Loucy (cell line): ENCODE data around the gene CLCN2.

Experiments used
- H2AFZ ChIP-seq: fragments of 200-600 bp; sonication (generic); 2 replicates; pipeline ENCODE4 v1.6.0; 2016; ENCODE audit warnings: antibody characterized with exemption, mild to moderate bottlenecking, low read length, moderate library complexity
- H3F3A ChIP-seq: fragments of 200-600 bp; 2 replicates; pipeline ENCODE4 v1.6.0; 2016; ENCODE audit warnings: antibody characterized with exemption, low read depth, mild to moderate bottlenecking
- H3K27me3 ChIP-seq: fragments of 200-600 bp; sonication (generic); 2 replicates; pipeline ENCODE4 v1.6.1; 2014; ENCODE audit warnings: low read length, mild to moderate bottlenecking; ENCODE audit not compliant: insufficient read depth, poor library complexity, severe bottlenecking
- H3K36me3 ChIP-seq: fragments of 200-600 bp; sonication (generic); 2 replicates; pipeline ENCODE4 v1.6.1; 2016; ENCODE audit warnings: low read length; ENCODE audit not compliant: insufficient read depth
- H3K4me1 ChIP-seq: fragments of 200-600 bp; sonication (generic); 2 replicates; pipeline ENCODE4 v1.5.1; 2014; ENCODE audit warnings: low read length, mild to moderate bottlenecking; ENCODE audit not compliant: insufficient read depth, poor library complexity, severe bottlenecking
- H3K4me2 ChIP-seq: fragments of 200-600 bp; sonication (generic); 2 replicates; pipeline ENCODE4 v1.6.0; 2014; ENCODE audit warnings: antibody characterized with exemption, low read length, low read depth, mild to moderate bottlenecking; ENCODE audit not compliant: poor library complexity, severe bottlenecking
- H3K4me3 ChIP-seq: fragments of 200-600 bp; sonication (generic); 2 replicates; pipeline ENCODE4 v1.5.1; 2014; ENCODE audit warnings: low read length, mild to moderate bottlenecking, mixed read lengths; ENCODE audit not compliant: poor library complexity, severe bottlenecking
- H3K79me2 ChIP-seq: fragments of 200-600 bp; sonication (generic); 2 replicates; pipeline ENCODE4 v1.6.1; 2014; ENCODE audit warnings: low read length; ENCODE audit not compliant: insufficient read depth
- H3K9ac ChIP-seq: fragments of 200-600 bp; sonication (generic); 2 replicates; pipeline ENCODE4 v1.6.0; 2014; ENCODE audit warnings: mild to moderate bottlenecking, low read depth, low read length, moderate library complexity; ENCODE audit not compliant: poor library complexity, severe bottlenecking
- H3K9me2 ChIP-seq: fragments of 200-600 bp; sonication (generic); replicated peaks from 2 replicates; pipeline ENCODE4 v1.6.1; 2016; ENCODE audit warnings: low read depth, low read length, mixed read lengths
- H3K9me3 ChIP-seq: fragments of 200-600 bp; sonication (generic); 2 replicates; pipeline ENCODE4 v1.6.1; 2014; ENCODE audit warnings: mild to moderate bottlenecking, antibody characterized with exemption, low read length, low read depth; ENCODE audit not compliant: insufficient read depth
- H4K20me1 ChIP-seq: fragments of 200-600 bp; sonication (generic); 2 replicates; pipeline ENCODE4 v1.6.0; 2014; ENCODE audit warnings: antibody characterized with exemption, low read length, mild to moderate bottlenecking; ENCODE audit not compliant: insufficient read depth, poor library complexity, severe bottlenecking
- EZH2phosphoT487 ChIP-seq: fragments of 200-600 bp; IDR thresholded peaks from 2 replicates; pipeline ENCODE4 v1.6.1; 2018; ENCODE audit warnings: antibody characterized with exemption, mild to moderate bottlenecking, moderate library complexity, borderline replicate concordance
- TF ChIP-seq, protein P1 (sequence below): fragments of 200-600 bp; sonication (generic); conservative IDR thresholded peaks from 2 replicates; pipeline ENCODE4 v1.5.1; 2014; ENCODE audit warnings: mild to moderate bottlenecking, antibody characterized with exemption, low read length

The CLCN2 gene

GRCh38 chr3:184339001-184339400, 22.4 kb downstream of the CLCN2 start:
- Histone ChIP-seq H2AFZ (no peak overlapping the region), H3K4me1 (peaks cover 7% of the 10 kb centered on the region), H3K9me3 (no peaks in the 10 kb centered on the region), H3K9ac (no peak overlapping the region), H3K4me2 (no peak overlapping the region), H3K9me2 (no peaks in the 10 kb centered on the region), H3K79me2 (no peaks in the 10 kb centered on the region), H3K27me3 (no peaks in the 10 kb centered on the region), H4K20me1 (peaks cover 10% of the 10 kb centered on the region), H3K36me3 (peaks cover 17% of the 10 kb centered on the region; the same call in 1 of the 2 replicates), H3K4me3 (no peak overlapping the region), H3F3A (no peaks in the 10 kb centered on the region)
- TF ChIP-seq EZH2phosphoT487: no peak
- TF ChIP-seq, protein P1, sequence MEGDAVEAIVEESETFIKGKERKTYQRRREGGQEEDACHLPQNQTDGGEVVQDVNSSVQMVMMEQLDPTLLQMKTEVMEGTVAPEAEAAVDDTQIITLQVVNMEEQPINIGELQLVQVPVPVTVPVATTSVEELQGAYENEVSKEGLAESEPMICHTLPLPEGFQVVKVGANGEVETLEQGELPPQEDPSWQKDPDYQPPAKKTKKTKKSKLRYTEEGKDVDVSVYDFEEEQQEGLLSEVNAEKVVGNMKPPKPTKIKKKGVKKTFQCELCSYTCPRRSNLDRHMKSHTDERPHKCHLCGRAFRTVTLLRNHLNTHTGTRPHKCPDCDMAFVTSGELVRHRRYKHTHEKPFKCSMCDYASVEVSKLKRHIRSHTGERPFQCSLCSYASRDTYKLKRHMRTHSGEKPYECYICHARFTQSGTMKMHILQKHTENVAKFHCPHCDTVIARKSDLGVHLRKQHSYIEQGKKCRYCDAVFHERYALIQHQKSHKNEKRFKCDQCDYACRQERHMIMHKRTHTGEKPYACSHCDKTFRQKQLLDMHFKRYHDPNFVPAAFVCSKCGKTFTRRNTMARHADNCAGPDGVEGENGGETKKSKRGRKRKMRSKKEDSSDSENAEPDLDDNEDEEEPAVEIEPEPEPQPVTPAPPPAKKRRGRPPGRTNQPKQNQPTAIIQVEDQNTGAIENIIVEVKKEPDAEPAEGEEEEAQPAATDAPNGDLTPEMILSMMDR: no peak

DNA sequence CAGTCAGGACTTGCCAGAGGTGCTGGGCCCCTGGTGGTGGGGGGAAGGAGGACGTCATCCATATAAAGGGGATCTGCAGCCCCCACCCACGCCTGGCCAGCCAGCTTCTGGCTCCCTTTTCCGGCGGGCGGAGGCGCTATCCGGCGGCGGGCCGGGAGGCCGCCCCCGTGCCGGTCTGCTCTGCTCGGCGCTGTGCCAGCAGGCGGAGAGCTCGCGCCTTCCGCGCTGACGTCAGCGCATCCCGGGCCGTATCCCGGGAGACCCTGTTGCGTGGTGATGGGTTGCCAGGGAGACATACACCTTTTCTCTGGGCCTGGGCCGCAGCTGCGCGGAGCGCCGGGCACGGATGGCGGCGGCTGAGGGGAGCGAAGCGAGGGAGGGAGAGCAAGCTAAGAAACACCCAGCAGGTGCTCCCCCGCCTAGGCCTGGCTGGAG, 22.9 kb downstream of the CLCN2 start:
- no peaks in the 10 kb centered on the region for H3K9me3 ChIP-seq
- no peak overlapping the region for H3K9ac ChIP-seq
- no peaks in the 10 kb centered on the region for H3K27me3 ChIP-seq
- H3K4me3 ChIP-seq: no peak overlapping the region
- no peaks in the 10 kb centered on the region for H3F3A ChIP-seq
- H2AFZ ChIP-seq: no peak overlapping the region
- peaks cover 22% of the 10 kb centered on the region; the same call in 1 of the 2 replicates for H3K36me3 ChIP-seq
- H3K4me2 ChIP-seq: no peak overlapping the region
- peaks cover 12% of the 10 kb centered on the region for H4K20me1 ChIP-seq
- TF ChIP-seq, protein P1: no peak
- no peak for TF ChIP-seq EZH2phosphoT487
- no peaks in the 10 kb centered on the region for H3K79me2 ChIP-seq
- peaks cover 7% of the 10 kb centered on the region for H3K4me1 ChIP-seq
- H3K9me2 ChIP-seq: no peaks in the 10 kb centered on the region

DNA sequence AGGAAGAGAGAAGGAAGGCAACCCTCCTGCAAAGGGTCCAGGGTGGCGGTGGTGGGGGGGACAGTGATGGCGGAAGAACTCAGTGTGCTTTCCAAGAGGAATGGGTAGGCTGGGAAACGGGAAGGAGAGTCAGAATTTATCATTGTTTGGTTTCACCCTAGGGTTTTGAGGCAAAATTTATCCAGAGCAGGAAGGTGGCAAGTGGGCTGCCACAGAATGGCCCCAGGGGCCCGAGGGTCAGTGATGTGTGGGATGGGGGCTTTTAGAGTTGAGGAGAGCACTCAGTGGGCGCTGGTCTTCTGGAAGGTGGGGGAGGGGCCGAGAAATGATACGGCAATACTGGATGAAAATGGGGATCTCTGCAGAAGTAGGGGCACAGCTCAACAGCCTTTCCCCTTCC, 23.4 kb downstream of the CLCN2 start:
- Histone ChIP-seq H3K4me3 (no peak overlapping the region), H3K9ac (no peak overlapping the region), H3F3A (no peaks in the 10 kb centered on the region), H3K27me3 (no peaks in the 10 kb centered on the region), H3K36me3 (peaks cover 27% of the 10 kb centered on the region; the same call in 1 of the 2 replicates), H3K4me2 (no peak overlapping the region), H3K9me3 (no peaks in the 10 kb centered on the region), H2AFZ (no peak overlapping the region), H3K4me1 (peaks cover 7% of the 10 kb centered on the region), H3K9me2 (no peaks in the 10 kb centered on the region), H4K20me1 (peaks cover 17% of the 10 kb centered on the region), H3K79me2 (no peaks in the 10 kb centered on the region)
- TF ChIP-seq, protein P1: no peak
- no peak for TF ChIP-seq EZH2phosphoT487
